OCI-M1 (cell line): ENCODE measurements around the gene ABCA4.

Experiments used
- DNase-seq: peaks from one replicate; lab custom pipeline; 2025; lab: John Stamatoyannopoulos, UW

Gene ABCA4

DNA sequence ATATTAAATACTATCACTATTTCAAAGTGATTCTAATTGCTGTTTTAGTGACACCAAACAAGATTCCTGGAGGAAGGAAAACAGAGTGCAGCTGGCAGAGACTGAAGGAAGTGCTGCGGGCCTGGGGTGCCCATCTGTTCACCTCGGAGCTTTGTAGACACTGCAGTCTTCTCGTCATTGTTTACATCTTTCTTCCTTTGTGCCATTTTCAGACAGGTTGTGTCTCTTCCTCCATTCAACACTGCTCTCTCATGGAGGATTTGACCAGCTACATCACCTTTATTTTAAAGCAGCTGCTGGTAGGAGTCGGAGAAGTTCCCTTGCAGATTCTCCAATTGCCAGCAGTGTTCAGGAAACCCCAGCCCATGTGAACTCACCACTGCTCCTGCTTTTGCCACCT, 37.3 kb downstream of the ABCA4 start:
- DNase-seq = no peak

DNA sequence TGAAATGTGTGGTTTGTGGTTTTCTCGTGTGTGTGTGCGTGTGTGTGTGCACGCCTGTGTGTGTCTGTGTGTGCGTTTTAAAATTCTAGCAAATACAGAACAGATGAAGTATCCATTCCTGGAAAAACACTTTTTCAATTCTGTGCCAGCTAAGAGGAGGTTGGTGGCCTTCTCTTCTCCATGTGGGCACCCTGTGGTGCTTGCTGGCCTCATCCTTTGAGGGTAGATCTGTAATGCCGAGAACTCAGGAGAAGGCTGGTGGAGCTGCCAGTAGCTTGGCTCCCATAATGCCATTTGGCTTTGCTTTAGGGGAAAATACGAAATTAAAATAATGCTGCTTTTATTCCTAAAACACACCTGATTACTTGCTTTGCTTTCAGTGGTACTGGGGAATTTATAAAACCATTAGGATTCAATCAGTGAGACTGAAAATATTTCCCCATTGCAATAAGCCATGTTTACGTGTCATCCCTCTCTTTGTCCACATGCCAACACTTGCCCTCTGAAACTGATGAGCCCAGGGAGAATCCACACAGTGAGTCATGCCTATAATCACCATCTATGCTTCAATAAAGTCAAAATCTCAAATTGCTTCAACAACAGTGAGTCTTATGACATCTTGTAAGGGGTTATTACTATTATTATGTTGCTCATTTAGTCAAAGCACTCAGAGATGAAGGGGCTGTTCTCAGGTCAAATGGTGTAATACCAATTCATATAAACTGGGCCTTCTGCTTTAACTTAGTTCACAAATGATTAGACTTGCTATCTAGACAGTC, 39.2 kb downstream of the ABCA4 start:
- no peak for DNase-seq

DNA sequence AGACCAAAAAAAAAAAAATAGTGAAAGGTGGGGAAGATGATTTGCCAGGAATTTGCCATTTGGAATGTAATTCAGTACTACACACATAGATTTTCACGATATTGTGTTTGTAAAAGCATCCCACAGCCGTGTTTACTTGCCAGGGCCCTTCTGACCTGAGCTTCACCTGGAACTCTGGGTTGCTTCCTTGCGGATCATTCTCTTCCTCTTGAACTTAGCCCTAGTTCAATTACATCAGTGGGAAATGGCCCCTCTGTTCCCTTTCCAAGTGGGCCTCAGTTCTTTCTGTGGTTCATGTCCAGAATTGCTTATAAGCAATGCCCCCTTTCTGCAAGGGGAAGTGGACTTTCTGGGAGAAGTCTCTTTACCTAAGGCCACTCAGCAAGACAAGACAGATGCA, 41.0 kb downstream of the ABCA4 start:
- DNase-seq = no peak

DNA sequence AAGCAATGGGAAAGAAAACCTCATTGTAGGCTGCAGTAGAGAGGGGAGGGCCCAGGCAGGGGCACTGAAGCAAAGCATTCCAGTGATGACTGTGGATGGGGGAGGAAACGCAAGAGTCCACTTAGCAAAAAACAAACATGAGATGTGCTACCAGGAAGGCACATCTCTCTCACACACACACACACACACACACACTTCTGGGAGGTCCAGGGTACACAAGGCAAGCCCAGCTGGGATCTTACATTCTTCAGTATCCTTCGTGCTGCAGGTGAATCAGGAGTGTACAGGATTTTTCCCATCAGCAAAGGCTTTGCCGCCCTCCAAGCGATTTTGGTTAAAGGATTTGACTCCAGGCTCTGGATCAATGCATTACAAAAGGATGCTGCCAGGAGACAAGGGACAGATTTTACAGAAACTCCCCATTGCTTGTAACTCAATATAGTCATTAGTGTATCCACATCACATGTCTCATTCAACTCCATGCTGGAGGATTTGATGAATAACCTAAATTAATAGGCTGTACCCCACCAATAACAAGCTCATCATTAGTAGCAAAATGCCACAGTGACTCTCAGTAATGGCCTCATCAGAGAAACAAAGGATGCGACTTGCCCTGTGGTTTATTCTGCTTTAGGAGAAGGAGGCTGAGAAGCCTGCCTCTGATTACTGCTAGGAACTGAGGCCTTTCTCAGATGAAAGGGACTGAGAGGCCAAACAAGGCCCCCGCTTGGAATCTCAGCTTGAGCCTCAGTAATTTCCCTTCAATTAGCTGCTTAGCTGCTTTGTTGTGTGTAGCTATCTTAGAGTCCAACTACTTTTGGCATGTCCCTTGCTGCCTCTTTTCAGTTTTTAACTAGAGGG, 41.6 kb downstream of the ABCA4 start:
- no peak for DNase-seq

DNA sequence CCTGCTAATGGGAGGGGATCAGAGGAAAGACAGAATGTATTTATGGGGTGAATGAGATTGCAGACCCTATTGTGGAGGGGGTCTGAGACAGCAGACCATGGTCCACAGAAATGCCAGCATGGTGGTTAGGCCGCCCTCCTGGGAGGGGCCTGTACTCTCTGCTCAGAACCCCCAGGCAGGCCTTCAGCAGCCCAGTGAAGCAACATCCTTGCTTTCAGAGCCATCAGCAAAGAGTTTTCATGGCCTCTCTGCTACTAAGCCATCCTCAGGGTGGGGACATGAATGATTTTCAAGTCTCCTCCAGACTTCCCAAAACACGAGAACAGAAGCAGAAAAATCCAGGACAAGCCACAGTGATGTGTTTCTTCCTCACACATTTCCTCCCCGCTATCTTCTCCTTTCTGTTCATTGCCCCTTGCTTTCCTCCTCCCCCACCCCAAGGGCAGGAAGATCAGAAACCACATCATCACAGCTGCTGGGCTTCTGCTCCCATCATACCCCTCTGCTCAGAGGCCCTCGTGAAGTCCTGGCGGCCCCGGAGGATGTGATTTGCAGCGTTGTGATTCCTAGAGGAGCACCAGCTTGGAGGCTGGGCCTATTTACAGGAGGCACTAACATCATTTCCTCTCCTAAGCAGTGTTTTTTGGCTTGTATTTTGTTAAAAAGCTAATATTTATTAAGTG, 48.0 kb downstream of the ABCA4 start:
- DNase-seq = no peak

DNA sequence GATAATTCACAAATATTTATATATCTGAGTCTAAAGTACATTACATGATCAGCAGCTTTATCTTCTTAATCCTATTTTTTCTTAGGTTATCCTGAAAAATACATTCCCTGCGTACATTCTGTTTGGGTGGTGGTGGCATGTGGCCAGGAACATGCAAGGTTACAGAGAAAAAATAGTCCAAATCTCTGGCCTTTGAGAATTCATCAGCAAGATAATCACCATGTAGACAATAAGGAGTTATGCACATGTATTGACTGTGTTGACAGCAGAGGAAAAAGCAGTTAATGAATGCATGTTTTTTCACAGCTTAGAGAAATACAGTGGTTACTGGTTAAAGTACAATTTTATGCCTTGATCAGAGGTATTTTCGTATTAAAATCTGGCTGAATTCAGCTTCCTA, 49.0 kb downstream of the ABCA4 start:
- no peak for DNase-seq

DNA sequence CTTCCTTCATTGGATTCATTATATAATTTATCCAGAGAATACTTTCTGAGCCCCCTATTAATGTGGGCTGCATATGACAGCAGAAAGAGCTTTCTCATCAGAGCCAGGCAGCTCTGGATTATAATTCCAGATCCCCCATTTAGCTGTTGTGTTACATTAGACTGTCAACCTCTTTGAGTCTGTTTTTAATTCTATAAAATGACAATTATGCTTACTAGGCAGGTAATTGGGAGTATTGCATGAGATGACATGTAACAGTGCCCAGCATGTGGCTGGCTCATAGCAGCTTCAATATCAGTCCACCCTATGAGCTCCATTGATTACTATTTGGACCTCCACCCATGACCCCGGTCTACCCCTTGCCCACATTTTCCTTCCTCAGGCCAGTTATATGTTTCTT, 49.6 kb downstream of the ABCA4 start:
- no peak for DNase-seq

DNA sequence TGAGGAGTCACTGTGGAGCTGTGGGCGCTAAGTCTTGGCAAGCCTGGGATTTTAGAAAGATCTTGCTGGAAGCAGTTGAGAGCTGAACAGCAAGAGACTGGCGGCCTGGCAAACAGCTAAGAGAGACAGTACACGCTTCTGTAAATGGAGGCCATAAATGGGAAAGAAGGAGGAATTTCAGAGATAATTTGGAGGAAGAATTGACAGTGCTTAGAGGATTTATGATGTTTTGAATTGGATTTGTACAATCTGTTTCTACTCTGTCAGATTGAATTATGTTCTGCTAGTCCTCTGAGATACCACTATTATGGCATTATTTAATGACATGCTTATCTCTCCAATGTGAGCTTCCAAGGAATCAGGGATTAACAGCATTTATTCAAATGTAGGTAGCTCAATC, 50.1 kb downstream of the ABCA4 start:
- DNase-seq = no peak

DNA sequence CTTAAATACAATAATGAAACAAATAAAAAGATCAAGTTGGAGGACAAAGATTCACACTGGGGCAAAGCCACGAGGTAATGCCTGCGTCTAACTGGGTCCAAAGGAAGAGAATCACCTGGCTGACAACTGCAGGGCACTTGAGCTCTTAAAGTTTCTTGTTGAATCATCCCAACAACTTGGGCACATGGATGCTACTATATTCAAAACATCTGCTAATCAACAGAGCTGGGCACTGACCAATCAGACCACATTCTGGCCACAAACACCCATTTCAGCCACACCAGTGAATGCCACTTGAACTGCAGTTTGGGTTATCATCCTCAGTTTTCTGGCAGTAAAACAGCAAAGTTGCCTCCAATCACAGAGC, 51.0 kb downstream of the ABCA4 start:
- no peak for DNase-seq

DNA sequence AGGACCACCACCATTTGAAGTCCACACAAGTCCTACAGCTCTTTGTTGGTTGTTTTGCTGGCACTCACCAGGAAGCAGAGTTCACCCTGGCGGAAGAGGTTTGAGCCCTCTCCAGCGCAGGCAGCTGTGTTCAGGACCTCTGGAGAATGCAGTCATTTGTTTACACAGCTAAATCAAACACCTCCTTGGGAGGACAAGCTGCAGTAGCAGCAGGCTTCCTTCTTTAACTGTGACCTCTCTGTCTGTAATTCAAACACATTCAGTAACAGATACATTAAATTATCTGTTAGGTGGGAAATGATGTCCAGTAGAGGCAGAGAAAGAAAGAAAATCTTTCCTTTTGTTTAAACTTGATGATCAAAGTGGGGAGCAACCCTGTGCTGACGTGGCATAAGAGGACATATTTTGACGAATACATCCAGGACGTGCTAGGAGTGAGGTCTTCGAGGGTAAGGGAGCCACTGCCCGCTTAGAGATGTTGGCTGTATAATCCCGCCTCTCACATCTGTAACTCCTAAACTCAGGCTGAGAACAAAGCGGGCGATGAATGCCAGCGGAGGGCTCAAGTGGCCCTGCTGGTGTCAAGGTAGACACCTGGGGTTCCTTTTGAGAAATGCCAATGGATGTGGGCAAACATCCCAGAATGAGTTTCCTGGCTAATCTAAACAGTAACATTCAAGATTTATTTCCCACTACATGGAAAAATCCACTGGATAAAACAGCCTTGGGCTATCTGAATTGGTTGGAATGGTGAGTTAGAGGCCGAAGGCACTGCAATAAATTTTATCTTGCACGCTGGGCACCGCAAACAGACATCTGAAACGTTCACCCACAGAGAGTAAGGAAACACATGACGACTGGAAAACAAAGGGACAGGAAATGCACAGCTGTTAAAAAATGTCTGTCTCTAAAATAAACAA, 51.7 kb downstream of the ABCA4 start:
- DNase-seq = no peak

DNA sequence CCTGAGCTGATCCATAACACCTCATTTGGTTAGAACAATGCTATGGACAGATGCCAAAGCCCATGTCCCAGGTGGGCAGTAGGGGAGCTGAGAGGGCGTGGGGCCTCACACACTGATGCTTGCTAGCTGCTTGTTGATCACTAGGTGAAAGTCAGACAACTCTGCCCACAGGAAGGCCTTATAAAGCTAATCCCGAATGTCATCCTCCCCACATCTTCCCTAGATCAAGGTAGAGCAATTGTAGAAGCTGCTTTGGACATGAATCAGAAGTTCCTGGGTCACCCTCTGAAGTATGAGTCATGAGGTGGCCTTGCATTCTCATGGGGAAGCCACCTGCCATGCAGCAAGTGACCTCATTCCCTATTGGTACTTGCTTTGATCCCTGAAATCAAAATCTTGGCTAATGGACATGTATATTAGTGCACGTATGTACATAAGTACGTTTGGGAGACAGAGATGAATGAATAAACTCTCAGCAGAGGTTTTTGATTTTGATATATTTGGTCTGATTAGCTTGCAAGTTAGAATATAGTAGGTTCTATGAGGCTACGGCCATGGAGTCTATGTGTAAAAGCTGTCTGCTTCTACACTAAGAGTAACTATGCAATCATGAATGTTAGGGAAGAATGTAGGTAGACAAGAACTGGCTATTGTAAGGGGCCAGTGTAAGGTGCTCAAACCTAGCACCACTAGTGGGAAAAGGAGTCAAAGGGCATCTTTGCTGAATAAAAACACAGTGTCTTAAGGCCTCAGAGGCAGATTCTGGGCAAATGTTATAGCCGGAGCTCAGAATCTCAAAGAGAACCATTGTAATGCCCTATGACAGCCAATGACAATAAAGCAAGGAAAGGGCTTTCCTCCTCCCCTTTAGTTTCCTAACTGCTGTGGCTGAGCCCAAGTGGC, 52.6 kb downstream of the ABCA4 start:
- no peak for DNase-seq

DNA sequence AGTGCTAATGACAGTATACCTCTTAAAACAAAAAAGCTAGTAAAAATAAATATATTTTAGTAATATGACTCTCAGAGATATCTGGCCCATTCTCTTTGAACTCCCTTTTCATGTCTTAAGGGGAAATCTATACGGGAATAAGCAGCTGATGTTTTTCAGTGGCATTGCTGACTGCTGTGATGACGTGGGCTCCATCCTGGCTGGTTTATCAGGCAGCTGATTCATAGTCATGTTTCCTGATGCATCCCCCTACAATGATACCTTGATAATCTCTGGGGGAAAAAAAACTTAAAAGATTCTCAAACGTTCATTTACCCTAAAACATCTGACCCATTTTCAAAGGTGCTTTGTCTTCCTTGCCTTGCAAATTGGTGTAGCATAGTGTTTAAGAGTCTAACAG, 53.8 kb downstream of the ABCA4 start:
- DNase-seq = no peak

DNA sequence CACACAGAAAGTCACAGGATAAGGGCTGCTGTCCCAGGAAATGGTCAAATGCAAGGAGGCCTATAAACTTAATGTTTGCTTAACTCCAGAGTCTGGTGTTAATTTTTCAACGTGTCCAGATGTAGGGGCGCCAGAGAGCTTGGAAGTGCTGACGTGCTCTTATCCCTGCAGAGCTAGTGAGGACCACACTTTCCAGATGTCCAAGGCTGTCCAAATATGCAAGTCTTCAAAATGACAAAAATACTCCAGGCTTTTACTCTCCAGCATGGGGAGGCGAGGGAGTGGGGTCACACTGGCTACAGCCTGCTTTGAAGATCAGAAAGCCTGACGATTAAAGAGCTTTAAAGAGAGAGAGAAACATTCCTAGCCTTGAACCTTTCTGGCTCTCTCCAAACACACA, 57.6 kb downstream of the ABCA4 start:
- DNase-seq = peak; percentile 10

DNA sequence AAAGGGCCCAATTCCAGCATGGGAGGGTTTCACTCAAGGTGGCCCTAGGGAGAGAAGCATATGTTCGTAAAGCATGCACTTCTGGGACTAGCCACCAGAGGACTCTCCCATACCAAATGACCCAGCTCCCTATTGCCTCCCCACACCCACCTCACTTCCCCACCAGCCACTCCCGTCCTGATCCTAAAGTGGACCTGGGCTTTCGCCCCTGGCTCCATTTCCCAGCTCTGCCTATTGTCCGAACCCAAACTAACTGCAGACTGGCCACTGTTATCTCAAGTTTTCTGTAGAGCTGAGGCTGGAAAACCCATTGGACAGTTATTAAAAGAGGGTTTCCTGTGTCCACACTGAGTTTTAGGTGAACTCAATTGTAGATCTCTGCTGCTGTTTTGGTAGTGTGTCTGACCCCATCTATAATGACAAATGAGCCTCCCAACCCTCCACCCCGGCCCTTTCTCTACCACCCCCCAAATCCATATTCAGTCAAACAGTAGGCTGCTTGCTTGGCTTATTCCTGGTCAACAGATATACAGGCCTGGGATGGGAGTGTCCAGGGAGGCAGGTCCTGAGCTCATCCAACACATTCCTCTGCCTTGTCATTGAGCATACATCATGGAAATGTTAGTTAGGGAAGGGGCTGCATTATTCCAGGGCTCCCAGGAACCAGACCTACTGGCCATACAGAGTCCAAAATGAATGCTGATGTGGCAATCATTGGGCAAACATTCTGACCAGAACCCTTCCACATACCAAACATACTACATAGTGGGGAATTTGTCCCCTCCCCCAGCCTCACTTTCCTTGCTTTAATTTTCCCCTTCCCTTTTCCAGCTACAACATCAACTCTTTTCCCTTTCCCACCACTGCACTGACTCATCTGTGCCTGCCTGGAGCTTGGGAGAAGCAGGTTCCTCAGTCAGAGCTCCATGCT, 59.2 kb downstream of the ABCA4 start:
- DNase-seq = peak; percentile 68

DNA sequence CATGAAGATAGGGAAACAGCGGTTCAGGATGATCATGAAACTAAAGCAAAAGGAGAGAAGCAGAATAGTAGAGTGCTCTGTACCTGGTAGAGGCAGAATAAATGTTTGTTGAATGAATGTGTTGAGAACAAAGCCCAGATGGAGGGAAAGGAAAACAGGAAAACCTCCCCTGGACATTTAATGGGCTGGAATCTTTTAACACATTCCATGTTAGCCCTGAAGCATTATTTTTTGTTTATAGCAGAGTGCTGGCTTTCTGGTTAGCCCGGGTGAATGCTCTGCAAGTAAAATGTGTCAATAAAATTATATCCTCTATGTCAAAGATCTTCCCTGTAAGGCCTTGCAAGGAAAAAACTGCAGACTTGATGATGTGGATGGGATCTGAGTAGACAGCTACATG, 60.2 kb downstream of the ABCA4 start:
- no peak for DNase-seq

DNA sequence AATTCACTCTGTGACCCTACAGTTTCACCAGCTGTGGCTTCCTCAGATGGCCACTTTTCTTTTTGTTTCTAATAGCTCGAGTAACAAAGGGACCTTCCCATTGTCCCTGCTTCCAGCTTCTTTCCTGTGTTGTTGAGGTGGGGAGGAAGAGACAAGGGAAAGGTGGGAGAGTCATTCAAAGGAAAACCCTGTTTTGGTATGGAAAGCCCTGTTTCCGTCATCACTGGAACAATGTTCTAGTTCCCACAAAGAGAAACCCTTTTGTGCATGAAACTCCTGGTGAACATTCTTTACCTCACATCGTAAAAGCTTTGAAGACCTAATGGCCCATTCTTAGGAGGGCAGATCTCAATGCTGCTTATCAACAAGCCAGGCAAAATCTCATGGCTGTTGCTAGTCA, 62.2 kb downstream of the ABCA4 start:
- no peak for DNase-seq

DNA sequence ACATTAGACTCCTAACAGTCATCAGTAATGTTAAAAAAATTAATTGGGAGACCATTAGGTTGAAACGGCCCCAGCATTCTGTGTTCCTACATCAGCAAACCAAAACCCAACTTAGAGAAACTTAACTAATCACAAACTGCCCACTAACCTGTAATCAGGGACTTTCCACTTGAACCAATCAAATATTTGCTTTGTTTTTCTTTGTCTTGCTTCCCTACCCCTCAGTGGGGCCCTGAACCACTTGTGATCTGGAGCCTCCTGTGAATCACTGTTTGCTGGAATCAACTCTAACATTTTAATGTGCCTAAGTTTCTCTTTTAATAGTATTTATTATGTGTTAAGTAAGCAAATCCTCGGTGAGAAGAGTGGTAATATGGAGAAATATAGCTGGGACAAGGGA, 64.0 kb downstream of the ABCA4 start:
- no peak for DNase-seq

DNA sequence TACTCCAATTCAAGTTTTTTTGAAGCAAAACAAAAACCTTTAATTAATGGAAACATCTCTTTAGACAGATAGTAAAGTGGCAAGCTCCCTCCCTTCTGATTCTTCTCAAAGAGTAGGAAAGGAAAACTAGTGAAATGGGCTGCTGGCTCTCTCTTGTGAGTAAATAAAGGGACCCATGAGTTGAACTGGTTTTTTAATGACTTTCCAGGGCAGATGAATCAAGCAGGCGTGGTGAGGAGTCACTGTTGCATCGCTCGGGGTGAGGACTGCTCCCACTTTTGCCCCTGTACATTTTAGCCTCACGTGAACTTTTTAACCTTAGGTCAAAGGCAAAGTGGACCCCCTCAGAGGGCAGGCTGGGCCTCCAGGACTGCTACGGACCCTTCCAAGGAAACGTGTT, 64.8 kb downstream of the ABCA4 start:
- DNase-seq = no peak

DNA sequence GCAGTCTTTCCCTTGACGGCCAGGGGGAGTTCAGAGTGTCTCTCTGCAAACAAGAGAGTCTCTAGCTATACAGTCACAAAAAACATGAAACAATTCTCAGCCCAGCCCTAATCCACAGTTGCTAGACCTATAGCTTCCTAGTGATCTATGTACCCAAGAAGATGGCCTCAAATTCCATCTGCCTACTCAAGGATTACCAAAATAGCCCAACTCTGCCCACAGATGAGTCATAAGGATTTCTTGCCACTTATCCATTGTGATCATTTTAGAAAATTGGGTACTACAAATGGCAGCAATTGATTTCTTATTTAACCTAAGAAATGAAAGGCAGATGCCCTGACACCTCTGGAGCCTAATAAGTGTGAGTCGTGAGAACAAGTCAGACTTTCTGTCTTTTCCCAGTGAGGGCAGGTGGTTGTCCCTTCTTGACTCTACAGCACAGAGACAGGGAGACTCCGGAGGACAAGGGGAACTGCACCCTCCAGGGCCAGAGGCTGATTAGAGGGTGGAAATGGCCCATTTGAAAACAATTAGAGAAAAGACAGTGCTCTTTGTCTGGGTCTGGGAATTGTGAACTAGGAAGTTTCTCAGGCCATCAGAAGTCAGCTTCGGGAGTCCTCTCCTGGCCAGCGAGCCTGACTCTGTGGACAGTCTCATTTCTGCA, 65.4 kb downstream of the ABCA4 start:
- no peak for DNase-seq
